ENCODE data around the gene KCNMB2.
A peak's percentile ranks its signal among the peaks of the same experiment; 100 is the strongest.

KCNMB2 gene

DNA sequence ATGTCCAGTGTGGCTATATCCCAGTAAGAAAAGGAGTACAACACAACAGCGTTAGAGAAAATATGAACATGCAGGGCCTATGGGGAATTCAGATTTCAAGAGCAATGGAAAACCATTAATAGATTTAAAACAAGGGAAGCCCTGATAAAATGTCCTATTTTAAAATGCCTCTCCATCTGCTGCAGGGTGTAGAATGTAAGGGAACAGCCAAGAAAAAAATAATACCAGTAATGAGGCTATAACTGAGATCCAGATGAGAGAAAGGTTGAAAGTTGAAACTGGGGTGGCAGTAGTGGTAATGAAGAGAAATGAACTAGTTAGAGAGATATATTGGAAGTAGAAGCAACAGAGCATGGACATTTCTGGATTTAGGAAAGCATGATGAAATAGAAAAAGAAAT, 226.1 kb downstream of the KCNMB2 start:
- no peak for DNase-seq

DNA sequence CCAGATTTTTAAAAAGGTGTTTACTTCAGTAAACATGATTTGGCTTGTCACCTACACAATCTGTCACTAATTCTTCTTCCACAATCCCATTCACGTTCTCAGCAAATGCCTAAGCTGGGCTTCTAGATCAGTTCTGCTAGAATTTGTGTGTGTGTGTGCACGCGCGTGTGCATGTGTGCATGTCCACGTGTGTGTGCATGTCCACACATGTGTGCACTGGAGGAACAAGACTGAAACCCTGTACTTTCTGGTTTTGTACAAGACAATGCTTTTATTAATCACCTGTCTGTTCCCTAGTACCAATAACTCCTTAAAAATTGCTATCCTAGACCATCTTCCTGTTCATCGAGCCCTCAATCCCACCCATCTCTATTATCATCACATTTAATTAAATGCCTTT, 229.2 kb downstream of the KCNMB2 start:
- DNase-seq: no peak

DNA sequence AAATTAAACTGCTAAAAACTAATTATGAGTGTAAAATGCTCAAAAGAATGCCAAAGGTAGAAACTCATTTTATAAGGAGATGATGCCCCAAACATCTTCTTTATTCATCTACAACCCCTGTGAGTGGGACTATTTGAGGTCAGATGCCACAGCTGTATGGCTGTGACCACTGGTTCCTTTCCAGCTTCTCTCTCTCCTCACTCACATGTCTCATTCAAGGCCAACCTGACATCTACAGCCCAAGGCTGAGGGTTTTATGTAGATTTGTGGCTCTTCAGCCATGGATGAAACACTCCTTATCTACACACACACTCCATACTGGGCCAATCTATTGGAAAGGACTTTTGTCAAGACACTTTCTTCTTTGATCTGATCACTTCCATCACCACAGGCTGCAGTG, 231.3 kb downstream of the KCNMB2 start:
- DNase-seq: no peak

DNA sequence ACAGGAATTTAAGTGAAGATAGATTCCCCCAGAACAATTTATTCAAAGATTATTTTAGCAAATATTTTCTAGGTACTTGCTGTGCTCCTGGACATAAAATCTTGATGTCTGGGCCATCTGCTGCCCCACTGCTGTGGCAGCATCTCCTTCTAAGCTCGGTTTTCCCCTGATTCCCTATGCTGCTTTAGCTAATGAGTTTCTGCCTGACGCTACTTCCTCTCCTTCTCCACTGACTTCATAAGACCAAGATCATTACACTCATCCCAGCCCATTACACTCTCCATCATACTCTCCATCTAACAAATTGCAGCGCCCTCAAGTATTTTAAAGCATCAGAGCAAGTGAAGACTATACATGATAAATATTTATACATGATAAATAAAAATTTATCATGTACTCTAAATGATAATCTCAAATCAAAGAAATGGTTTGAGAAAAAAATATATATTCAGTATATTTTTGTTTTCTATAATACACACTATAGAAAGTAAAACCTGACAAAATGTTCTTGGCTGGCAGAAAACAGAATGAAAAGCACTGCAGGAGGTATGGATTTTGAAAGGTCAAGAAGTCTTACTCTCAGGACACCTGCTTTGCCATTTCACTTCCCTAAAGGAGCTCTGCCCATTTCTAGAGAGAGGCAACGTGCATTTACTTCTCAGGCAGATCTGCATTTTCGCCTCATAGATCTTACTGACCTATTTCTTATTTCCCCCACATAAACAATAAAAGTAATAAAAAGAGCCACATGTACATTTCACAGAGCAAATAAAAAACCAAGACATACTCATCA, 232.0 kb downstream of the KCNMB2 start:
- DNase-seq: no peak

DNA sequence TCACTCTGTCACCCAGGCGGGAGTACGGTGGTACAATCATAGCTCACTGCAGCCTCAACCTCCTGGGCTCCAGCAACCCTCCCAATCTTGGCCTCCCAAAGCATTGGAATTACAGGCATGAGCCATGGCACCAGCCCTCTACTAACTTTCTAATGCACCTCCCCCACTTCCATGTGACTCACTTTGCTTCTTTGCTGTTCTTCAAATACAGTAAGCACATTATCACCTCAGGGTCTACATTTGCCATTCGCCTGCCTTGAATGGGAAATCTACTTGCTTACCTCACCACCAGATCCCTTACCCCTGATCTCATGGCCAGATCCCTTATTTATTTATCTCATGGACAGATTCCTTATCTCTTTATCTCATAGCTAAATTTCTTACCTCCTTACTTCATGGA, 235.3 kb downstream of the KCNMB2 start:
- DNase-seq: no peak

DNA sequence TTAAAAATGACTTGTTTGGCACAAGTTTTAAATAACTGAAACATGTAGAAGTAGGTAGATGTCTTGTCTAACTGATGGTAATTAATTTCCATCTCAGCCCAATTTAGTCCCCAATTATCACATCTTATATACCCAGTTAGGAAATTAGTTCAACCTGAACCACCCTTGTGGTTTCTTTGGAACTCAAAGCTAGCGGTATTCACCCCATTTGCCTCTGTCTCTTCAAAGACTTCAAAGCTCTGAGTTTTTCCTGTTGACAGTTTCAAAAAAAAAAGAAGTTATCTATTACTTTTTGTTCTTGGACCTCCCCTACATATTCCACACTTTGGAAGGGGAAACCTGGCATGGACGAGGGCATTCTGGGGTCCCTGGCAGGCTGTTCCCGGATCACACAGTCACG, 236.5 kb downstream of the KCNMB2 start:
- DNase-seq: no peak

DNA sequence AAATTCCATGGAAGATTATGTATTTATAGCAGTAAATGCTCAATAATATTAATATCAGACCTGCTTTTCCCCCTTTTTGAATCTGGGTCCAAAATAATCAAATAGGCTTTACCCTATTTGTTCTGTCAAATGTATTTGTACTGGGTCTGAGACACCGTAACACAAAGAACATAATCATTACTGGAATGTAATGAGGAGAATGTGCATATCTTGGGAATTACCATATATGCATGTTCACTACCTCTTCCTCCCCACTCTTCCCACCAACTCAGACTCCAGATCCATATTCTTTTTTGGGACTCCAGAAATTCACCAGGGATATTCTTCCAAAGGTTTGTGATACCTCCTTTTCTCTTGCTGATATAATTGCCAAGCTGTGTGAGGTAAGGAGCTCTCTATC, 237.1 kb downstream of the KCNMB2 start:
- DNase-seq: no peak

DNA sequence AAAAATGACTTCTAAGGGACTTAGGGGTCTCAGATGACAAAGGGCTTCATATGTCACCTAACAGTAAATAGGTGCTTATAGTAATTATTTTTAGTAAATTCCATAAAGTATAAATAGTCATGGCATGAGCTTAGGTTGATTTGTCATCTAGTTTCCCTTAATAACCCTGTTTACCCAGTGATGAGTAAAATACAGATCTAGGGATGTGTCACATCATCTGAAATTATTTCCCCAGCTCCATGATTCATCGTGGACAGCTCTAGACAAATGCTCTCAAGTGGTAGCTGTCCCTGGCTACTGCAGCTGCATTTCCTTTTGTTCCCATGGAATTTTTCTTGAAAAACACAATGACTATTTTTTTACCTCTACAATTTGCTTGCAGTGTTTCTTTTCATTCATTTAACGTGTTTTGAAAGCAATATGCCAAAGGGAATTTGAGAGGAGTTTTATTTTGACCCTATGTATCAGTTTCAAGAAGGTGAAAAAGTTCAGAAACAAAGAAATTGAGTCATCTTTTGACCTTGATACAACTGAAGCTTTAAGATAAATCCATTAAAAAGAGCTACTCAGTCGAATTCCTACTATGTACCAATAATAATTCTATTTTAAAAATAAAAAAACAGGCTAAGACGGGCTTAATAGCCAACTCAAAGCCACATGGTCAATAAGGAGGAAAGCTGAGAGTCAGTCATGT, 241.6 kb downstream of the KCNMB2 start:
- peak; percentile 24 for DNase-seq

DNA sequence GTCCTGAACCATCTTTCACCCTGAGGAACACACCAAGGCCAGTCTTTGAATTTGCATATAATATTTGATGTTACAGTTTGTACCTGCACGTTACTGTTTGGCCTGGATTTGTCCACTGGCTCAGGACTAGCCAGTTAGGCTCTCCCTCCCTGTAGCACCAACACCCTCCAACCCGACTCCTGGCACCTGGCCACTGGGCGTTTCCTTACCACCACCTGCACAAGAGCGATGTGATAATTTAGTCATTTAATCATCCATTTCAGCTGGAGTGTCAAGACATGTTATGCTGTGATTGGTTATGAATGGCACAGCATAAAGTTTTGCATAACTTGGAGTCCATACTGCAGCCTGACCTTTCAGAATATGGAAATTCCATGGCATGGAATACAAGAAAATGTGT, 242.4 kb downstream of the KCNMB2 start:
- no peak for DNase-seq

DNA sequence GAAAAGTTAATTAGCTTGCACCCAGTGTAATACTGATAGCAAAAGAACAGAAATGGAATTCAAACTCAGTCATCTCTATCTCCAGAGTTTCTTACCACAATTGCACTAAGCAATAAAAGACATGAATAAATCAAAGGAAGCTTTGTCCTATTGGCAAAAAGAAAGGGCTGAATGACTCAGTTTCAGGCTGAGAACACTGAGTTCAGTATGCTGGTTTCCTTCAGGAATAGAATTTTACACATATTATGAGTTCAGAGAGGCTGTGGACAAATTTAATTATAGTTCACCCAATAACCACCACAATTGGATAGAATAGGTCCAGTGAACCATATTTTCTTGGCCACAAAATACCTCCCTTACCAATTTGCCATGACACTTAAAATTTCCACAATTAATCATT, 249.7 kb downstream of the KCNMB2 start:
- DNase-seq: no peak

DNA sequence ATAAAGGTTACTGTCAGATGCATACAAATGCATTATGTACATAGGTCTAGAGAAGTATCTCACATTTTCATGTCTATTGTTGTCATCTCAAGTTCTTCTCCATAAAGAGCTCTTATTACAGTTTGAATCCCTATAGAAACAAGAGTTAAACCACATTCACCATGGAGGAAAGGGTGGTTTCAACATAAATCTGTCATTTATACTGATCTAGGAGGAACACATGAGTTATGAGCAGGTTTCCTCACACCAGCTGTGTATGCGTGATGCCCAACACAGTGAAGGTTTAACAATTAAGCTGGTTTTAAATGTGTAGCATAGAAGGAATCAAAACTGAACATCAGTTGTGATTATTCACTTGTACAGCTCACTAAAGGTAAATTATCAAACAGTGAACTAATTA, 251.7 kb downstream of the KCNMB2 start:
- no peak for DNase-seq

DNA sequence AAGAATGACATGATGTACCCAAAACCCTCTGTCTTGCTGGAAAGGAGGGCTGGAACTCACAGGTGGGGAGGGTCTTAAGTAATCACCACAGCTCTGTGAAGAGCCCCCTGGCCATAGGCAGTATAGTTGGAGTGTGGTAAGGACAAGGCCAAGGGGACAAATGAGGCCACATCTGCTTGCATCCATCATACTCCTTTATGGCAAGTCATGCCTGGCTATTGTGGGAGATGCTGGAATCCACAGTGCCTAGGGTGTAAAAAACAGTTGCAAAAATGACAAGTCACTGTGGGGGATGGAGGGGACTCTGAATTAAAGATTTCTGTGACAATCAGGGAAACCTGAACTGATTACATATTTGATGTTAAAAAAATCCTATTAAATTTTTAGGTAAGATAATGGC, 258.5 kb downstream of the KCNMB2 start:
- no peak for DNase-seq

DNA sequence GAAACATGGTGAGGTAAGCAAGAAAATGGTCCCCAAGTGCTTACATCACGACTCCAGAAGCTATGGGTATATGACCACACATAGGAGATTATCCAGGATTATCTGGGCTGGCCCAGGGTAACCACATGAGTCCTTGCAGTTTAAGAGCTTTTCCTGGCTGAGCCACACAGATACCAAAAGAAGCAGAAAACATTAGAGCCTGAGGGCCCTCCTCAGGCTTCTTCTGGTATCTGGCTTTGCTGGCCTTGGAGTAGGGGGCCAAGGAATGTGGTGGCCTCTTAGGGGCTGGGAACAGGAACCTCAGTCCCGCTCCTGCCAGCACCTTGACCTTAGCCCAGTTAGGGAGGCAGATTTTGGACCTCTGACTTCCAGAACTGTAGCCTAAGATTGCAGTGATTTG, 259.1 kb downstream of the KCNMB2 start:
- DNase-seq: no peak

DNA sequence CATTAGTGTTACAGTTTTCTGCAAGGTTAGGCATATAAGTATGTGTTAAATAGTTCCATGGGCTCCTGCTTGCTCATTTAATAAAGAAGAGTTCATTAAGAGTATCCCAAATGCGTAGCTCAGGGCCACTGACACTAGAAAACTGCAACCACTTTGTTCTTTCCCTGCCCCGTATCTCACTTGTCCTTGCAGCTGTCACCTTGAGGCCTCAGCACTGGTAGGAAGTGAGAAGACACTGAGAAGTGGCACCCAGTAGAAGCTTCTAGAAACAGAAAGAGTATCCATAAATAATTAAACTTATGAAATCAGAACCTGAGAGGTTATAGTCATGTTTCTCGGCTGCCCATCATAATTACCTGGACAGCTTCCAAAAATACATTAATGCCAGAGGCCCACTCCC, 266.0 kb downstream of the KCNMB2 start:
- no peak for DNase-seq

DNA sequence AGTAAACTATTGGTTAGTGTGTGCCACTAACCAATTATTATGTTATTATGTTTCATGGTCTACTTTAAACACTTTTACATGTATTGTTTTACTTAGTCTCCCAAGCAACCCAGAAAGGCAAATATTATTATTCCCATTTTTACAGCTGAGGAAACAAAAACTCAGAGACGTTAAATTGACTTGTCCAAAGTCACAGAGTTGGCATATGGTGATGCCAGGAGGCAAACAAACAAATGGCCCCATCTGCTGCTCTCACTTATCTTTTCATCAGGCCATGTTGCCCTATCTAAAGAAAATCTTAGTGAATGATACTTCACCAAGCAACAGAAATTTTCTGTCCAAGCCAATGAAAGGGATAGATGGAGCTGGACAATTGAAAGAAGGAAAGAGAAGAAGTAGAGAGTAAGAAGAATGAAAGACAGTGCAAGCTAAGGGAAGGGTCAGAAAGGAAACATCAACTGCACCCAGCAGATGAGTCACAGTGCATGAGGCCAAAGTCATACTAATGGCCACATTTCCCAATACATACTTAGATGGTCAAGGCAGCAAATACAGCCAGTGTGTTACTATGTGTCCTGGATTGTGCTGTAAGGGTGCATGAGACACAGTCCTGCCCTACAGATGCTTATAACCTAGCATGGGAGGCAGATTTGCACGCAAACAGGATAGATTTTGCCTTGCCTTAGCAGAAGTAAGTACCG, 266.9 kb downstream of the KCNMB2 start:
- no peak for DNase-seq

DNA sequence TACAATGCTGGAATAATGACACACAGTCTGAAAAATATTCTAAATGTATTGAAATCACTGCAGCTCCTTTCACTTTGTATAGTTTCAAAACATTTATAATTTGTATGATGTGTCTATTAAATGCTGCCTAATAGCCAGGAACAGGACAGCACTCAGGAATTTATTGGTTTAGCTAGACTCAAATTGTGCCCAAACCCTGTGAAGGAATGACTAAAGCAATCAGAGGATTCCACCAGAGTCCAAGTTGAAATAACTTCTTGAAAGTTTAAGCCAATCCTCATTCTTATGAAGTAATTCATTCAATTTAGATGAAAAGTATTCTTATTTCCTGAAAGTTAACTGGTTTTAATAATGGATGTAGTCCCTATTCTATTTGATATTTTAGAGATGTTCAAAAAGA, 268.4 kb downstream of the KCNMB2 start:
- DNase-seq: no peak

DNA sequence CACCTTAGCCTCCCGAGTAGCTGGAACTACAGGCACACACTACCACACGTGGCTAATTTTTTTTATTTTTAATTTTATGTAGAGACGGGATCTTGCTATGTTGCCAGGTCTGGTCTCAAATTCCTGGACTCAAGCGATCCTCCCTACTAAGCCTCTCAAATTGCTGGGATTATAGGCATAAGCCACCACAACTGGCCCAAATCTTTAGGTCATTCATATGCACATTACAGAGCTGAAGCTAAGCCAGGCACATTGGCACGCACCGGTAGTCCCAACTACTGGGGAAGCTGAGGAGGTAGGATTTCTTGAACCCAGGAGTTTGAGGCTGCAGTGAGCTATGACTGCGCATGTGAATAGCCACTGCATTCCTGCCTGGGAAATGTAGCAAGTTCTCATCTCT, 269.5 kb downstream of the KCNMB2 start:
- no peak for DNase-seq

DNA sequence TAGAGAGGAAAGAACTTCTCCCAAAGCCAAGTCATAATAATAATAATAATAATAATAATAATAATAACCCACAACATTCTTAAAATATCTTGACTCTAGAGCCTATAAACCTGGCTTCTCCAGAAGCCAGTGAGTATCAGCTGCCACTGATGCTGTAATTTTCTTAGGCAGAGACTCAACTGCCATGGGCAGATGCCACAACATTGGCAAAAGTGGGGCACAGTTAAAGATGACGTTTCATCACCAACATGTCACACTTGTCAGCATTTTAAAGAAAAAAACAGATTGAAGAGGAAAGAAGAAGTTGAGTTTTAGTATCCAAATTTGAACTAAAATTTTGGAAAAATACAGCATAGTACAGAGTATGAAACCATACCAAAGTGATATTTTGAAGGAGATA, 270.4 kb downstream of the KCNMB2 start:
- DNase-seq: no peak

DNA sequence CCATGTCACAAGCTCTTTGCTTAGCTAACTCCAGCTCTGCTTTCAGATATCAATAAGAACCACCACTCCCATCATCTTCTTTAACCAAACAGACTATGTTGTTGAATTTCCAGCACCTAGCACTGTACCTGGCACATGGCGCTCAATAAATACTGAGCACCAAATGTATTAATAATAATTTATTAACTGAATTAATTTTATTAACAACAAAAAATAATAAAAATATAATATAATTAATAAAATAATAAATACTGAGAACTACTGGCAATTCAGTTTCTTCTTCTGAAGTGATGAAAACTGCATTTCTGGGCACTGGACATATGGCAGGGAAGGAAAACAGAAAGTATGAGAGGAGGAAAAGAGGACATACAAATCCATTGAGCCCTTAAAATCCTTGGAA, 271.5 kb downstream of the KCNMB2 start:
- DNase-seq: no peak

DNA sequence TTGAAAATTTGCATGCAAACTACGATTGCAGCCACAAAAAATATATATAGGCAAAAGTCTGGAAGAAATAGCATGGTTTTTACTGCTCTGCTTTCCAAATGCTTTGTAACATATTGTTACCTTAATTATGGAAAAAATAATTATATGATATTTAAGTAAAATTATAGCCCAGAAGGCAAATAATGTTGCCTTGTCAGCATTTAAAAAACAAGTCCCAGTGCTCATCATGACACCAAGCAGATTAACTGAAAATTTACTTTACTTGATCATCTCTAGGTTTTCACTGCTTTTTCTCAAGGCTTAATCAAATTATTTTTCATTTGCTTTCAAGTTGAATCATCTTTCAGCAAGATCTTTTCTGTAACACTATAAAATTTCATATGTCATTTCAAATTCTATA, 272.5 kb downstream of the KCNMB2 start:
- DNase-seq: no peak

DNA sequence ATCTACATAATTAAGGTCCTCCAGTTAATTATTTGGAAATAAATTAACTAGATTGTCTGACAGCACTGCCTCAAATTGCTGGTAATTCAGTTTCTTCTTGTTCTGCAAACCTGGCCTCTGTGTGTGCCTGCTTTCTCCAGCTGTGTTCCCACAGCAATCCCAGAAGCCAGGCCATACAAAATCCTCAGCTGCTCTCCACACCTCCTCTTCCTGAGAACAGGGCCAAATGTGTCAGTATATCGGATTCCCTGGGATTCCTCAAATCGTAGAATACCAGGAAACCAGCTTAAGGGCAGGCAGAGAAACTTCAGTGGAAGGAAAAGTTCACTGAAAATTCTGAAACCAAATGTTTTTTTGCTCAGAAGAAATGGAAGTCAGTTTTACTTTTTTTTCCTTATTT, 273.9 kb downstream of the KCNMB2 start:
- no peak for DNase-seq

DNA sequence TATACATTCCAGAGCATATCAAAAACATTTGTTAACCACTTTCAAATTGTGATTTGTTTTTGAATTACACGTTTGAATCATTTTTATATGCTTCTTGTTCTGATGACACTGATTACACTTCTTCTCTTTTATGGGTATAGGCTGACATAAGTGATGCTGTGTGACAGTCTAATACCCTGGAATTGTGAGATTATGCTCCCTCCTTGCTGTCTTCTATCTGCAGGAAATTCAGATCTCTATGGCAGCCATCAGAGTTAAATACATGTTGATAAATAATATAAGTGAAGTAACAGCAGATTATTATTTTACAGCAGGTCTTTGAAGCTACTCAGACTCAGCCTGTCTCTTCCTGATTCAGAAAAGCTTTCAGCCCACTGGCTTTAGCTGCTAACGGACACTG, 286.5 kb downstream of the KCNMB2 start:
- no peak for DNase-seq

DNA sequence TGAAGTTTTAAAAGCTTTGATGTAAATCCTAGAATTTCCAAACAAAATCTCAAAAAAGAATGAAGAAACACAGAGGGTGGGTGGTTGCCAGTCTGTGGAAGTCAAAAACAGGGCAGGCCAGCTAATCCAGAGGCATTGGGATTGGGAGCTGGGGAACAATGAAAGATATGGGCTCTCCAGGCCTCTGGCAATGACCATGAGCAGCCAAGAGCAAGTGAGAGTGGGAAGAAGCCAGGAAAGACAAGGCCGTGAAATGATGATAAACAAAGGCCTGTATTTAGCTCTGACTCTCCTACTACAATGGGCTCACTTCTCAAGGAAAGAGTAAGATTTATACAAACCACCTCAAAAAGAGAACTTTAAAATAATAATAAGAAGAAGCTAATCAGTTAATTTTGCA, 286.9 kb downstream of the KCNMB2 start:
- DNase-seq: no peak

DNA sequence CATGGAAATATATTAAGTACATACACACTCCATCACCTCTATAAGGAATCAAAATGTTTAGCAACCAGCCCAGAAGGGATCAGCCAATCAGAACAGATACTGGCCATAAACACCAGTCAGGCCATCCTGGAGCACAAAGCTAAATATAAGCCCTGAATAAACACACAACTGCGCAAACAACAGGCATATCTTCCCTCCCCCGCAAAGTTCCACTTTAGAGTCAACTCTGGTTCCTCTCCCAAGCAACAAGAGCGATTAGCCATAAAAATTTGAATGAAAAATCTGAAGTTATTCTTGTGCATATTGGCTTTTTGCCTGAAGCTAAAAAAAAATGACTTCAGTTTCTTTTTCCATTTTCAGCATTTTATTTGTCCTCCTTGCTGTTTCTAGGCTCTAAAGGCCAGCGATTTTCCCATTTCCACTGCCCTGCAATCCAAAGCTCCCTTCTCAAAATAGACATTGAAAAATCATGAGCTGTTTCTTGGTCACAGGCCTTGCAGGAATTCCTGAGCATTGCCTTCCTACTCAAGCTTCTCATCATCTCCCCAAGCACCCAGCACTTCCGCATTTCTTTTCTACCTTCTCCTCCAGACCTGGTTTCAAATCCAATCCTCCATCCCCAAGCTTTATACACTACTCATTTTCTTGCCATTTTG, 287.5 kb downstream of the KCNMB2 start:
- no peak for DNase-seq
